Measurements from ENCODE around the gene COBL. TPM values are rescaled to one million over a fixed set of nuclear protein-coding genes. Genes with fewer than 3 reads are reported as not detected.

Gene COBL
- polyA plus RNA-seq, 3 donors = not detected

GRCh38 chr7:51007551-51008505 is 308.8 kb downstream of the COBL start:
- DNase-seq = no peak
- H4K20me1 ChIP-seq (ENCODE audit: insufficient read depth, low read length) = no peaks in the 10 kb centered on the region
- H3K9ac ChIP-seq (ENCODE audit: insufficient read depth, low read length, poor library complexity, severe bottlenecking) = no peak overlapping the region
- H3K79me2 ChIP-seq (ENCODE audit: insufficient read depth, low read length) = no peaks in the 10 kb centered on the region
- H3K27me3 ChIP-seq (ENCODE audit: control insufficient read depth in 2 of 2, insufficient read depth in 2 of 2, low read length in 2 of 2) = no peaks in the 10 kb centered on the region
- no peaks in the 10 kb centered on the region for H3K9me3 ChIP-seq (replicated peaks in 1 of 2; ENCODE audit: control insufficient read depth in 1 of 2, insufficient read depth in 1 of 2, low read length in 2 of 2)
- no peak overlapping the region for H3K4me3 ChIP-seq (replicated peaks in 1 of 3; ENCODE audit: low read depth in 2 of 3, low read length in 3 of 3)
- whole genome bisulfite sequencing (ENCODE audit: insufficient coverage) = 90% methylated on average over 19 of the region's 21 CpGs
- Mint-ChIP-seq H3K4me3 (no peak overlapping the region), H3K27me3 (ENCODE audit: low read depth in 3 of 3) (peaks cover 0 to 1% (median 0%) of the 10 kb centered on the region in 3 donors), H3K4me1 (no peaks in the 10 kb centered on the region), H3K27ac (no peak overlapping the region), H3K36me3 (no peaks in the 10 kb centered on the region), H3K9me3 (peaks cover 0 to 3% (median 0%) of the 10 kb centered on the region in 7 donors)
- TF ChIP-seq CTCF (IDR thresholded peaks at IDR 0.05) = no peak
- H3K4me1 ChIP-seq (ENCODE audit: control insufficient read depth in 1 of 2, insufficient read depth in 2 of 2, low read length in 2 of 2) = no peaks in the 10 kb centered on the region
- no peak overlapping the region for H3K27ac ChIP-seq (ENCODE audit: low read depth in 1 of 2, low read length in 2 of 2)
- intact Hi-C loops (cut with micrococcal nuclease) = no loop called here
- H3K36me3 ChIP-seq (replicated peaks in 1 of 2; ENCODE audit: control insufficient read depth in 1 of 2, insufficient read depth in 2 of 2, low read length in 2 of 2) = no peaks in the 10 kb centered on the region
- H3K4me2 ChIP-seq (replicated peaks; ENCODE audit: extremely low read depth, low read length, poor library complexity, severe bottlenecking) = no peak overlapping the region
- no peak overlapping the region for H2AFZ ChIP-seq (ENCODE audit: insufficient read depth, low read depth, low read length, poor library complexity, severe bottlenecking)

- 83% methylated on average over 1 of the region's 3 CpGs for WGBS (ENCODE audit: insufficient coverage)
- Mint-ChIP-seq H3K9me3 (peaks cover 0 to 3% (median 0%) of the 10 kb centered on the region in 7 donors), H3K36me3 (no peaks in the 10 kb centered on the region), H3K27me3 (ENCODE audit: low read depth in 3 of 3) (peaks cover 0 to 1% (median under 1%) of the 10 kb centered on the region in 3 donors), H3K27ac (no peak overlapping the region), H3K4me3 (no peak overlapping the region), H3K4me1 (no peaks in the 10 kb centered on the region)
- Histone ChIP-seq H3K79me2 (ENCODE audit: insufficient read depth, low read length) (no peaks in the 10 kb centered on the region), H3K4me1 (ENCODE audit: control insufficient read depth in 1 of 2, insufficient read depth in 2 of 2, low read length in 2 of 2) (no peaks in the 10 kb centered on the region), H3K36me3 (replicated peaks in 1 of 2; ENCODE audit: control insufficient read depth in 1 of 2, insufficient read depth in 2 of 2, low read length in 2 of 2) (no peaks in the 10 kb centered on the region), H2AFZ (ENCODE audit: insufficient read depth, low read depth, low read length, poor library complexity, severe bottlenecking) (no peak overlapping the region), H3K4me2 (replicated peaks; ENCODE audit: extremely low read depth, low read length, poor library complexity, severe bottlenecking) (no peak overlapping the region), H3K9me3 (replicated peaks in 1 of 2; ENCODE audit: control insufficient read depth in 1 of 2, insufficient read depth in 1 of 2, low read length in 2 of 2) (no peaks in the 10 kb centered on the region), H3K27me3 (ENCODE audit: control insufficient read depth in 2 of 2, insufficient read depth in 2 of 2, low read length in 2 of 2) (no peaks in the 10 kb centered on the region), H4K20me1 (ENCODE audit: insufficient read depth, low read length) (no peaks in the 10 kb centered on the region), H3K9ac (ENCODE audit: insufficient read depth, low read length, poor library complexity, severe bottlenecking) (no peak overlapping the region), H3K4me3 (replicated peaks in 1 of 3; ENCODE audit: low read depth in 2 of 3, low read length in 3 of 3) (no peak overlapping the region), H3K27ac (ENCODE audit: low read depth in 1 of 2, low read length in 2 of 2) (no peak overlapping the region)
- DNase-seq = no peak
- intact Hi-C loops (cut with micrococcal nuclease) = no loop called here
- no peak for TF ChIP-seq CTCF (IDR thresholded peaks at IDR 0.05)
Observed at GRCh38 chr7:51006483-51007235, 309.9 kb downstream of the COBL start.

All from CD14-positive monocyte (primary cell).